Measurements from ENCODE around the gene SCAF8.
"Not testable (repeated sequence)": the region's sequence is repeated elsewhere in the genome, so short reads cannot be mapped to it uniquely, and the experiment has no call there.

Gene SCAF8

GRCh38 chr6:154733183-154733625 is at the start of gene SCAF8:
Gene SCAF8, plus strand, starts transcription at chr6:154733416. Its CDS starts 485 bp downstream, at chr6:154733901.
- in situ Hi-C loops (cut with MboI; ENCODE audit: low sequenced_read_pairs): no loop called here

GRCh38 chr6:154683756-154684523 is 49.3 kb upstream of the SCAF8 start:
- in situ Hi-C loops (cut with MboI; ENCODE audit: low sequenced_read_pairs): no loop called here

GRCh38 chr6:154686162-154686561 is 47.1 kb upstream of the SCAF8 start:
- in situ Hi-C loops (cut with MboI; ENCODE audit: low sequenced_read_pairs): no loop called here

GRCh38 chr6:154689493-154690255 is 43.5 kb upstream of the SCAF8 start:
- in situ Hi-C loops (cut with MboI; ENCODE audit: low sequenced_read_pairs): no loop called here

GRCh38 chr6:154690857-154691256 is 42.4 kb upstream of the SCAF8 start:
- in situ Hi-C loops (cut with MboI; ENCODE audit: low sequenced_read_pairs): no loop called here

GRCh38 chr6:154696661-154697060 is 36.6 kb upstream of the SCAF8 start:
- in situ Hi-C loops (cut with MboI; ENCODE audit: low sequenced_read_pairs): no loop called here

GRCh38 chr6:154703124-154703523 is 30.1 kb upstream of the SCAF8 start:
- in situ Hi-C loops (cut with MboI; ENCODE audit: low sequenced_read_pairs): no loop called here

- in situ Hi-C loops (cut with MboI; ENCODE audit: low sequenced_read_pairs): no loop called here
Observed at GRCh38 chr6:154705471-154706113, 27.6 kb upstream of the SCAF8 start.

- in situ Hi-C loops (cut with MboI; ENCODE audit: low sequenced_read_pairs): no loop called here
Observed at GRCh38 chr6:154706389-154706788, 26.8 kb upstream of the SCAF8 start.

GRCh38 chr6:154709621-154710020 is 23.6 kb upstream of the SCAF8 start:
- in situ Hi-C loops (cut with MboI; ENCODE audit: low sequenced_read_pairs): no loop called here

- in situ Hi-C loops (cut with MboI; ENCODE audit: low sequenced_read_pairs): no loop called here
Observed at GRCh38 chr6:154710689-154711088, 22.5 kb upstream of the SCAF8 start.

GRCh38 chr6:154715446-154715845 is 17.8 kb upstream of the SCAF8 start:
- in situ Hi-C loops (cut with MboI; ENCODE audit: low sequenced_read_pairs): no loop called here

GRCh38 chr6:154716350-154716749 is 16.9 kb upstream of the SCAF8 start:
- in situ Hi-C loops (cut with MboI; ENCODE audit: low sequenced_read_pairs): not testable (repeated sequence)

- in situ Hi-C loops (cut with MboI; ENCODE audit: low sequenced_read_pairs): no loop called here
Observed at GRCh38 chr6:154719433-154719832, 13.8 kb upstream of the SCAF8 start.

GRCh38 chr6:154719854-154720253 is 13.4 kb upstream of the SCAF8 start:
- in situ Hi-C loops (cut with MboI; ENCODE audit: low sequenced_read_pairs): no loop called here

GRCh38 chr6:154721460-154721859 is 11.8 kb upstream of the SCAF8 start:
- in situ Hi-C loops (cut with MboI; ENCODE audit: low sequenced_read_pairs): no loop called here

GRCh38 chr6:154726887-154727286 is 6.3 kb upstream of the SCAF8 start:
- in situ Hi-C loops (cut with MboI; ENCODE audit: low sequenced_read_pairs): no loop called here

- in situ Hi-C loops (cut with MboI; ENCODE audit: low sequenced_read_pairs): no loop called here
Observed at GRCh38 chr6:154731296-154732218, 1.7 kb upstream of the SCAF8 start.

GRCh38 chr6:154732538-154733182 is 556 bp upstream of the SCAF8 start:
- in situ Hi-C loops (cut with MboI; ENCODE audit: low sequenced_read_pairs): no loop called here
